Endodermal cell (in vitro differentiated cells): ENCODE results near the gene MICAL3. TPM values are rescaled to one million over a fixed set of nuclear protein-coding genes. Genes with fewer than 3 reads are reported as not detected.

Experiments
- DNase-seq: peaks from one replicate; pipeline ENCODE4 v3.0.0-alpha.2; 2017
- H3K27ac ChIP-seq: 2 replicates; pipeline ENCODE4 v1.5.1; 2013; ENCODE audit warnings: mild to moderate bottlenecking, low read depth, low read length, moderate library complexity
- H3K27me3 ChIP-seq: 2 replicates; pipeline ENCODE4 v1.6.1; 2013; ENCODE audit warnings: mild to moderate bottlenecking, low read length, moderate library complexity; ENCODE audit not compliant: insufficient read depth, control insufficient read depth, poor library complexity, severe bottlenecking
- H3K36me3 ChIP-seq: 2 replicates; pipeline ENCODE4 v1.7.0; 2013; ENCODE audit warnings: mild to moderate bottlenecking, low read length, moderate library complexity; ENCODE audit not compliant: control insufficient read depth, insufficient read depth
- H3K4me1 ChIP-seq: one replicate; pipeline ENCODE4 v1.7.0; 2013; ENCODE audit warnings: low read length; ENCODE audit not compliant: control insufficient read depth, insufficient read depth
- H3K4me3 ChIP-seq: 2 replicates; pipeline ENCODE4 v1.5.1; 2013; ENCODE audit warnings: mild to moderate bottlenecking, low read length, moderate library complexity
- H3K9ac ChIP-seq: 2 replicates; pipeline ENCODE4 v1.6.1; 2013; ENCODE audit warnings: mild to moderate bottlenecking, low read length, moderate library complexity; ENCODE audit not compliant: poor library complexity, severe bottlenecking; ENCODE audit errors: extremely low read depth
- H3K9me3 ChIP-seq: 2 replicates; pipeline ENCODE4 v1.6.1; 2013; ENCODE audit warnings: mild to moderate bottlenecking, low read length, moderate library complexity; ENCODE audit not compliant: control insufficient read depth
- H3K27ac Mint-ChIP-seq: 2 replicates; pipeline ENCODE4 v1.8.0; 2020; ENCODE audit warnings: mixed read lengths
- H3K27me3 Mint-ChIP-seq: 2 replicates; pipeline ENCODE4 v1.8.0; 2021; ENCODE audit warnings: mild to moderate bottlenecking, mixed read lengths; ENCODE audit not compliant: insufficient read depth
- H3K36me3 Mint-ChIP-seq: 2 replicates; pipeline ENCODE4 v1.8.0; 2020; ENCODE audit warnings: low read depth, mixed read lengths
- H3K4me1 Mint-ChIP-seq: 2 replicates; pipeline ENCODE4 v1.8.0; 2020; ENCODE audit warnings: mixed read lengths
- H3K4me3 Mint-ChIP-seq: 2 replicates; pipeline ENCODE4 v1.8.0; 2020; ENCODE audit warnings: mild to moderate bottlenecking, moderate library complexity, mixed read lengths
- H3K9me3 Mint-ChIP-seq: 2 replicates; pipeline ENCODE4 v1.8.0; 2020; ENCODE audit warnings: mild to moderate bottlenecking, mixed read lengths
- CTCF ChIP-seq: fragments of 200-600 bp; sonication (generic); conservative IDR thresholded peaks from 2 replicates; pipeline ENCODE4 v1.5.0; 2021; ENCODE audit warnings: antibody characterized with exemption, mild to moderate bottlenecking
- WGBS, 2 experiments: methylation state at CpG; one replicate each; pipeline versions ENCODE4 v1.1.5 to v1.1.7; 2013; ENCODE audit warnings: missing lambda C conversion rate in 2 of 2, mixed read lengths in 1 of 2; ENCODE audit not compliant: insufficient coverage in 1 of 2, insufficient read length in 1 of 2; 5-methylcytosine and 5-hydroxymethylcytosine counted together
- total RNA-seq, 2 donors: library from RNA; stranded (reverse); fragmentation: NEBNext Ultra II Directional in 1 of 2; extraction: Animal tissue kit (Norgen Biotek cat#: 25700) in 1 of 2; gene quantifications; 2 replicates in 1 of 2; 3 replicates in 1 of 2; pipeline ENCODE4 v1.2.1, GENCODE V29; 2021

The MICAL3 gene
- total RNA-seq, 2 donors from 2014 or later: 42.8 to 48.1 TPM

- TF ChIP-seq CTCF: no peak
- no peak overlapping the region for H3K4me3 Mint-ChIP-seq
- peaks cover 8% of the 10 kb centered on the region for H3K4me1 Mint-ChIP-seq
- no peaks in the 10 kb centered on the region for H3K9me3 Mint-ChIP-seq
- no peaks in the 10 kb centered on the region for H3K27me3 ChIP-seq
- H3K9ac ChIP-seq: no peak overlapping the region
- no peaks in the 10 kb centered on the region for H3K27me3 Mint-ChIP-seq
- H3K9me3 ChIP-seq: no peaks in the 10 kb centered on the region
- peaks cover 5% of the 10 kb centered on the region for H3K4me1 ChIP-seq
- no peak overlapping the region for H3K27ac Mint-ChIP-seq
- H3K36me3 ChIP-seq: no peaks in the 10 kb centered on the region
- H3K4me3 ChIP-seq: no peak overlapping the region
- 91 to 92% methylated on average over 12 to 18 of the region's 18 CpGs for WGBS, 2 experiments
- H3K36me3 Mint-ChIP-seq: no peaks in the 10 kb centered on the region
- H3K27ac ChIP-seq: no peak overlapping the region
- DNase-seq: no peak
Observed at GRCh38 chr22:17783773-17784480, 240.4 kb downstream of the MICAL3 start.

DNA sequence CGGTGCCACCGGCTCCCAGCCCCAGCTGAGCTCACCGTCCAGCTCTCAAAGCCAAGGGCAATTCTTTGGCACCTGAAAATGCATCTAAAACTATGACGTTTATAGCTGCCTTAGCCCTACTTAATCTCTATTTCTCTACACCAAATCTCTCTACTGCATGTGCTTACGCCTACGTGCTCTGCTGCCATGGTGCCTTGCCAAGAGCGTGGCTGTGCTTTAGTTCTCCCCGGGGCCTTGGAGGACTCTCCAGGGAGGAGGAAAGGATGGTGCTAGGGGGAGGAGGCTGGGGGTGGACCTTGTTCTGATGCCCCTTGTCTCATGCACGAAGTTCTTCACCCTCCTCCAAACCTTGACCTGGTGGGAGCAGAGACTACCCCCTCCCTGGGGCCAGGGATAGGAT, 241.0 kb downstream of the MICAL3 start:
- Histone ChIP-seq H3K9ac (no peak overlapping the region), H3K36me3 (no peaks in the 10 kb centered on the region), H3K27ac (no peak overlapping the region), H3K4me3 (no peak overlapping the region), H3K9me3 (no peaks in the 10 kb centered on the region), H3K27me3 (no peaks in the 10 kb centered on the region), H3K4me1 (peaks cover 5% of the 10 kb centered on the region)
- no peaks in the 10 kb centered on the region for H3K9me3 Mint-ChIP-seq
- no peaks in the 10 kb centered on the region for H3K36me3 Mint-ChIP-seq
- no peak for TF ChIP-seq CTCF
- DNase-seq: no peak
- no peak overlapping the region for H3K4me3 Mint-ChIP-seq
- peaks cover 8% of the 10 kb centered on the region for H3K4me1 Mint-ChIP-seq
- no peak overlapping the region for H3K27ac Mint-ChIP-seq
- H3K27me3 Mint-ChIP-seq: no peaks in the 10 kb centered on the region
- 90 to 95% methylated on average over 3 to 9 of the region's 9 CpGs for WGBS, 2 experiments

- no peak for DNase-seq
- no peak overlapping the region for H3K27ac Mint-ChIP-seq
- WGBS, 2 experiments: 94 to 100% methylated on average over 9 to 13 of the region's 13 CpGs
- Histone ChIP-seq H3K4me3 (no peak overlapping the region), H3K36me3 (no peaks in the 10 kb centered on the region), H3K4me1 (peaks cover 5% of the 10 kb centered on the region), H3K9ac (no peak overlapping the region), H3K9me3 (no peaks in the 10 kb centered on the region), H3K27me3 (no peaks in the 10 kb centered on the region), H3K27ac (no peak overlapping the region)
- no peaks in the 10 kb centered on the region for H3K9me3 Mint-ChIP-seq
- H3K4me3 Mint-ChIP-seq: no peak overlapping the region
- H3K36me3 Mint-ChIP-seq: no peaks in the 10 kb centered on the region
- peaks cover 8% of the 10 kb centered on the region for H3K4me1 Mint-ChIP-seq
- no peak for TF ChIP-seq CTCF
- H3K27me3 Mint-ChIP-seq: no peaks in the 10 kb centered on the region
Observed at GRCh38 chr22:17782621-17783020, 241.7 kb downstream of the MICAL3 start.
